ENCODE results near the gene MFRP. TPM values are rescaled to one million over a fixed set of nuclear protein-coding genes. Genes with fewer than 3 reads are reported as not detected.

Gene MFRP
- total and polyA plus RNA-seq, 10 of the 15 experiments (the other 5 are each of a cell fraction or from before 2014, with no cell fraction given), result not detected

DNA sequence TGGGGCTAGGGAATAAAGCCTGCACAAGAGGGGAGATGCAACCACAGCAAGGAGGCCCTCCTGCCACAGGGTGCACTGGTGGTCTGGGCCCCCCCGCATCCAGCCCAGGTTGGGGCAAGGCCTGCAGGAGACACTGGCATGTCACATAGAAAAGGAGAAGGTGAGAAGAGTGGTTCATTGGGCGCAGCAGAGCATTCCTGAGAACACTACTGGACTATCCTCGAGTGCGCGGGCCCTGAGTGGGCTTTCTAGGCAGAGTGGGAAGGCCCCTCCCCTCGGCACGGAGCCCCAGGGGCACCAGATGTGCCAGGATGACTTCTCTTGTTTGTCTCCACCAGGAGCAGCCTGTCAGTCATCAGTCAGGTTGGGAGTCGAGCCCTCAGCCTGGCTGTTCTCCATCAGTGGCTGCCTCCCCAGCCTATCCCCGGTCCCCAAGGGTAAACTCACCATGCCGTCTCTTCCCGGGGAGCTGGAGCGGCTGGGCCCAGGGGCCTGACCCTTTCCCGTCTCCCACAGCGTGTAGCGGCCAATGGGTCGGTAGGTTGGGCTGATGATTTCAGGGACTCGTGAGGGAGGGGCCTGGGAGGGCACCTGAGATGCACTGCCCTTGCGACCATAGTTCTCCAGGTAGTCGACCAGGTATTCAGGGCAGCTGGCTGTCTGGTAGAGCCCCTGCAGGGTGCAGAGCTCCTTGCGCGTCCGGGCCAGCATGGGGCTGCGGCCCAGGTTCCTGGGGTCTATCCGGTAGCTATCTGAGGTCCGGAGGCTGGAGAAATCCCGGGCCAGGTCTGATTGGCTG lies 26.0 kb upstream of the MFRP start:
- Histone ChIP-seq H3K9ac (ENCODE audit: control insufficient read depth, insufficient read depth, low read length) (no peak overlapping the region), H3K4me1 (ENCODE audit: control insufficient read depth, insufficient read depth, low read length) (no peaks in the 10 kb centered on the region), H3K36me3 (ENCODE audit: control insufficient read depth in 2 of 2, insufficient read depth in 2 of 2, low read length in 1 of 2) (no peaks in the 10 kb centered on the region), H3K9me3 (replicated peaks; ENCODE audit: control insufficient read depth, insufficient read depth, low read length) (no peaks in the 10 kb centered on the region), H4K20me1 (ENCODE audit: control insufficient read depth, insufficient read depth) (no peaks in the 10 kb centered on the region), H3K27me3 (replicated peaks in 1 of 2; ENCODE audit: control insufficient read depth in 2 of 2, insufficient read depth in 2 of 2, low read length in 1 of 2) (0 out of 4 replicates have a peak, but pooled peaks cover 0 to 1% of the 10 kb centered on the region in 2 experiments), H3K4me2 (ENCODE audit: control insufficient read depth, insufficient read depth) (no peak overlapping the region), H3K79me2 (ENCODE audit: control insufficient read depth, insufficient read depth, low read length) (no peaks in the 10 kb centered on the region), H2AFZ (ENCODE audit: control insufficient read depth, low read depth, low read length) (no peak overlapping the region), H3K27ac (ENCODE audit: control insufficient read depth, insufficient read depth) (no peak overlapping the region), H3K4me3 (no peak overlapping the region)
- ATAC-seq (no peak), FAIRE-seq (no peak), DNase-seq (ENCODE audit: low read depth, low spot score) (no peak)
- intact Hi-C loops (cut with micrococcal nuclease; ENCODE audit: unreplicated experiment), result no loop called here
- ChIA-PET RAD21 (ENCODE audit: unreplicated experiment) (interaction anchor here (1.1 to 5.1 kb wide), 3 partner anchors 11 to 103 kb away, joined by 4 to 47 read pairs (median 7); no protein-coding TSS in a partner anchor), CTCF (interaction anchor here (1.0 to 17.9 kb wide), 7 partner anchors 10 to 102 kb away, joined by 3 to 183 read pairs (median 19); partner anchors contain the start of gene USP2), SMC1A (ENCODE audit: uncharacterized antibody, unreplicated experiment) (interaction anchor here (1.2 to 5.5 kb wide), 3 partner anchors 12 to 34 kb away, joined by 3 to 31 read pairs (median 5); no protein-coding TSS in a partner anchor), POLR2A (no interaction called here)
- 61% methylated on average over 24 of the region's 26 CpGs for WGBS (ENCODE audit: insufficient coverage, insufficient replicate concordance, low lambda C conversion rate, missing lambda C conversion rate)
- no TSS peak for BruUV-seq (replicated peaks)
- TF ChIP-seq RB1 (IDR thresholded peaks at IDR 0.05; ENCODE audit: borderline replicate concordance) (no peak), RBBP5 (conservative IDR thresholded peaks at IDR 0.05) (no peak), MXI1 (IDR thresholded peaks at IDR 0.05; ENCODE audit: low read depth, low read length) (no peak), FOXK2 (IDR thresholded peaks at IDR 0.05) (no peak), YBX1 (IDR thresholded peaks at IDR 0.05) (no peak), SMAD5 (IDR thresholded peaks at IDR 0.05; ENCODE audit: low read depth) (no peak), MYB (IDR thresholded peaks at IDR 0.05; ENCODE audit: borderline replicate concordance, low read depth, low read length) (no peak)
- in situ Hi-C loops (cut with MboI), result no loop called here
